GM19238 (cell line): ENCODE measurements around the gene GALR2.
A peak's percentile ranks its signal among the peaks of the same experiment; 100 is the strongest.
"Not testable (repeated sequence)": the region's sequence is repeated elsewhere in the genome, so short reads cannot be mapped to it uniquely, and the experiment has no call there.

Source experiments
- DNase-seq: peaks from one replicate; pipeline ENCODE4 v3.0.0; 2011; ENCODE audit warnings: low spot score; ENCODE audit not compliant: insufficient read length

GALR2 gene

GRCh38 chr17:76050538-76051467 is 23.8 kb upstream of the GALR2 start:
- DNase-seq, result no peak

- no peak for DNase-seq
Observed at GRCh38 chr17:76051561-76051960, 23.0 kb upstream of the GALR2 start.

DNA sequence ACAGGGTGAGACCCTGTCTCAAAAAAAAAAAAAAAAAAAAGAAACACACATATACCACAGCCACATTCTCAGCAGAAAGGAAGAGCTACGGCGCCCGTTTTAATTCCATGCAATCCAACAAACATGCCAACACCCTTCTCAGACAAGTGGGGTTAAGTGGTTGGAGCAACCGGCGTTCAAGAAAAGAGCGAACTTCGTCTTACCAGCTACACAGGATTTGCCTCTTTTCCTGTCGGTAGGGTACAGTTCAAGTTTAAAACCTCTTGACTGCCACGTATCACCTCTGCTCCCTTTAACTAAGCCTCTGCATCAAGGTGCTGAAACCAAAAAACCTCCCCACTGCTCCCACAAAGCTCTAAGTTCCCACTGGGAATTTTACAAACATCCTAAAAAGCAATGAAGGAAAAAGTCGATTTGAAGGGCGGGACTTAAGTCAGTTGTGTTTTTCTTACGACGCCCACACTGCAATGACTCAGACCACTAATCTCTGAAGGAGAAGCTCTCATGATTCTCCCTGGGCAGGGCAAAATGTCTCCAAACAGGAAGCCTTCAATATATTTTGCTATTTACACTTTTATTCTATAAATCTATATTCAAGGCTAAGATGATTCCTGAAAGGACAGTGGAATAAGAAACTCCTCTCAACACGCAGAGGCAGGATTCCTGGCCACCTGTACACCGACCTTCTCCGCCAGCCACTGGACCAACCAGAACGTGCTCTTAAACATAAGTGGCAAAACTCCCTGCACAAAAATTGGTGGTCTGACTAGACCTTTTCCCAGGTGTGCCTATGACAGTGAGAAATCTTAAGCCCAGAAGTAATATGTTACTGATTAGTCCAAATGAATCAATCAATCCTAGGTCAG is 21.1 kb upstream of the GALR2 start:
- DNase-seq, result no peak

GRCh38 chr17:76054112-76054476 is 20.5 kb upstream of the GALR2 start:
- no peak for DNase-seq

DNA sequence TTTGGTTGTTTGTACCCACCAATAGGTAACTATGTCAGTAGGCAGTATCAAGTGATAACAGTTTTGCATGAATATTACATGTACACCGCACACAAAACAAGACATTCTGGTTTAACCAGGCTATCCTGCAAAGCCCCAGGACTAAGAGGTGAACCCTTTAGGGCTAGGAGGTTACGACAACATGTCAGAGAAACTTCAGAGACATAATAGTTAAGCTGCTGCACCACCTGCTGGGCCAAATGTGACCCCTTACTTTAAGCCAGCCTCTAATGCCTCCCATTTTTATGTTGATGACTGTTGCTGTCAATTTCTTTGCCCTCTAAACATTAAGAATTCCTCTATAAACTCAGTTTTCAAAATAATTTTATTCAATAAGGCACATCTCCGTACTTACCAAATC is 17.7 kb upstream of the GALR2 start:
- no peak for DNase-seq

DNA sequence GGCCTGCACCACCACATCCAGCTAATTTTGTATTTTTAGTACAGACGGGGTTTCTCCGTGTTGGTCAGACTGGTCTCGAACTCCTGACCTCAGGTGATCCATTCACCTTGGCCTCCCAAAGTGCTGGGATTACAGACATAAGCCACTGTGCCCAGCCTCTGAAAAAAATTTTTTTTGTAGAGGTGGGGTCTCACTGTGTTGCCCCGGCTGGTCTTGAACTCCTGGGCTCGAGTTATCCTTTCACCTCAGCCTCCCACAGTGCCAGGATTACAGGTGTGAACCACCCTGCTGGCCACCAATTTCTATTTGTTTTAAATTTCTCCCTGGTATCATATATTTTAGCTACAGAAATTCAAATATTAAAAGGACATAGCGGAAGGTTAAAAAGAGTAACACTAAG is 16.3 kb upstream of the GALR2 start:
- DNase-seq, result not testable (repeated sequence)

- no peak for DNase-seq
Observed at GRCh38 chr17:76063875-76064546, 10.6 kb upstream of the GALR2 start.

DNA sequence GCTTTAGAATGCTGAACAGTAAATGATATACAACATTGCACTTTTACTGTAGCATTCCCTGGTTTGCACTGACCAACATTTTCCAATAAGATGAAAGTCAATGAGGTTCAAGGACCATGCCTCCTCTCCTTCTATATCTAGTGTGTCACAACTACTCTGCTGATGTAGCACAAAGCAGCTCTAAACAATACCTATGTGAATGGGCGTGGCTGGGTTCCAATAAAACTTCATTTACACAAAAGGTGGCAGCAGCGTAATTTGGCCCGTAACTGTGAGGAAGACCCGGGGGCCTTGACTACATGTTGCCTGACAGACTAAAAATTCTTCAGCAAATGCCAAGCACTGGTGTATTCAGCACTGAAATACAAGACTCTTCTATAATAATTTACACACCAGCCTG is 8.8 kb upstream of the GALR2 start:
- no peak for DNase-seq

- no peak for DNase-seq
Observed at GRCh38 chr17:76071531-76072147, 2.9 kb upstream of the GALR2 start.

DNA sequence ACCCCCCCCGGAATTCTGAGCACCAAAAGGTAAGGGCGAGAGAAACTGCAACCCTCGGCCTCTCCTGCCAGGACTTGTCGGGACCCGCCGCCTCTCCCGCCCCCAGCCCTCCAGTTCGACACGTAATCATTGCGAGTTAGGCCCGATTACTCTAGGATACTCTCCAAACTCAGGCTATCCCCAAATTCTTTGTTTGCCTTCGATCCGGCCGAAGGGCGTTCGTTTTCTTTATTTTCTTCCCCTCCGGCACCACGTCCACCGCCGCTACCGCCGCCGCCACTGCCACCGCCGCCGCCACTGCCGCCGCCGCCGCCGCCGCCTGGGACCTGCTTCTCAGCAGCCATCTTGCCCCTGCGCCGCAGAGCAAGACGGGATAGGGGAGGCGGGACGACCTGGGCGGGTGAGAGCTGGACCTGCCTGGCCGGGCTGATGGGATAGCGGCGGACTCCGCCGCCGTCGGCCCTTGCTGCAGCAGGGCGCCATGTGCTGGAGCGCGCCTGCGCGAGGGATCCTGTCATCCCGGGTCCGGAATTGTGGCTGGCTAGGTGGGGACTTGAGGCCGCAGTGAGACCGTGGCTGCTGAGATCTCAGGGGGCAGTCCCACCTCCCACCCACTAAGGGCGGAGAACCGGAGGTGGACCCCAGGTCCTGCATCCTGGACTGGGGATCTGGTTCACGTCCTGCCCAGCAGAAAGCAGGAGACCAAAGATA is 2.3 kb upstream of the GALR2 start, which contains the start of gene SRP68:
SRP68 (minus strand) TSS at position 370 of the 711 bp plus-strand sequence; CDS start at position 344, 26 bp downstream.
- DNase-seq, result peak; percentile 97

DNA sequence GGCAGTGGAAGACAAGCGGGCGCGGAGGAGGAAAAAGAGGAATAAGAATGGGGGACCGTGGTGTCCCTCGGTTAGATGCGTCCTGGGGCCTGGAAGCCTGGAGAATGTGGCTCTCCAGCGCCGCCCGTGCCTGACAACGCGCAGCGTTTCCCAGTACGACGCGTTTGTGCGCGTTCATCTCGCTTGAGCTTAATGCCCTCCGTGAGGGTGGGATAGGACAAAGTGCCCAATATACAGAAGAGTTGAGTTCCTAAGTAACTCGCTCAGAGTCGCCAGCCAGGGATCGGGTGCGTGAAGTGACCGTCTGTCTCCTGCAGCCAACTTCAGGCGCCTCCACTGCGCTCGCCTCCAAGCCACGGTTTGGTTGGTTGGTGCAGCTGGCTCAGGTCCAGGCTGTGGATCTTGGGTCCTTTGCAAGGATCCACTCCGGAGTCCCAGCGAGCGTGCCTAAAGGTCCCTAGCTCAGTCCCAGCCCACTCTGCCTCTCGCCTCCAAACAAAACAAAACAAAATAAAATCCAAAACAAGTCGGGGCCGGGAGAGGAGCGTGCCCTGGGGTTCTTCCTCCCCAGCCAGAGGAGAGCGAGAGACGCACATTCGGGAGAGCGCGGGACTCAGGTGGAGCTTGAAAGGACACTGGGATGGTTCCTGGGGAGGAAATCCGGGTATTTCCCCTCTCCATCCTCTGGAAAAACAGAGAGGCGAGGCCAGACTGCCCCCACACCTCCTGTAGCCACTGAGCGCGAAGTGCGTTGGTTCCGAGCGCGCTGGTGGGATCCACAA is 974 bp downstream of the GALR2 start:
- DNase-seq, result no peak

DNA sequence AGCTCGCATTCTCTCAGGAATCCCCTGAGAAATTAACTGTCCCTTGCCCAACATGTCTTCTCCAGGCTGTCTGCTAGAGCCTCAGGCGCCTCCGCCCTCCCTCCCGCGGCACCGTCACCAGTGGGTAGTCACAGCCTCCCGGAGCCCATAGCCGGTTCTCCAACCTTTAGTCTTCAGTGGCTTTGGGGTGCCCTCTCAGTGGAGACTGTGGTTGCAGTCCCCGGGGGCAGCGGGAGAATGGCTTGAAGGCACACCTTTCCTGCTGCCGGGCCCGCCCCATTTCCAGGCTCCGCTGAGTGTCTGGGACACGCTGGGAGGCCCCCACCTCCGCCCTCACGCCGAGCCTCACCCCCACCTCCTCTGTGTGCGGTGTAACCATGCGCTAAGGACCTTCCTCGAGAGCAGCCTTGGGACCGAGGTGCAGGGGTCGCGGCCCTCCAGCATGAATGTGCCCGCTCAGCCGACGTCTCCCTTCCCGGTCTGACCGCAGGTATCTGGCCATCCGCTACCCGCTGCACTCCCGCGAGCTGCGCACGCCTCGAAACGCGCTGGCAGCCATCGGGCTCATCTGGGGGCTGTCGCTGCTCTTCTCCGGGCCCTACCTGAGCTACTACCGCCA is 1.7 kb downstream of the GALR2 start:
- no peak for DNase-seq

DNA sequence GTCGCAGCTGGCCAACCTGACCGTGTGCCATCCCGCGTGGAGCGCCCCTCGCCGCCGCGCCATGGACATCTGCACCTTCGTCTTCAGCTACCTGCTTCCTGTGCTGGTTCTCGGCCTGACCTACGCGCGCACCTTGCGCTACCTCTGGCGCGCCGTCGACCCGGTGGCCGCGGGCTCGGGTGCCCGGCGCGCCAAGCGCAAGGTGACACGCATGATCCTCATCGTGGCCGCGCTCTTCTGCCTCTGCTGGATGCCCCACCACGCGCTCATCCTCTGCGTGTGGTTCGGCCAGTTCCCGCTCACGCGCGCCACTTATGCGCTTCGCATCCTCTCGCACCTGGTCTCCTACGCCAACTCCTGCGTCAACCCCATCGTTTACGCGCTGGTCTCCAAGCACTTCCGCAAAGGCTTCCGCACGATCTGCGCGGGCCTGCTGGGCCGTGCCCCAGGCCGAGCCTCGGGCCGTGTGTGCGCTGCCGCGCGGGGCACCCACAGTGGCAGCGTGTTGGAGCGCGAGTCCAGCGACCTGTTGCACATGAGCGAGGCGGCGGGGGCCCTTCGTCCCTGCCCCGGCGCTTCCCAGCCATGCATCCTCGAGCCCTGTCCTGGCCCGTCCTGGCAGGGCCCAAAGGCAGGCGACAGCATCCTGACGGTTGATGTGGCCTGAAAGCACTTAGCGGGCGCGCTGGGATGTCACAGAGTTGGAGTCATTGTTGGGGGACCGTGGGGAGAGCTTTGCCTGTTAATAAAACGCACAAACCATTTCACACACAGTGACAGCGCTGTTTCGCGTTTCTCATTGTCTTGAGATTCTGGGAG is 2.4 kb downstream of the GALR2 start:
- no peak for DNase-seq

DNA sequence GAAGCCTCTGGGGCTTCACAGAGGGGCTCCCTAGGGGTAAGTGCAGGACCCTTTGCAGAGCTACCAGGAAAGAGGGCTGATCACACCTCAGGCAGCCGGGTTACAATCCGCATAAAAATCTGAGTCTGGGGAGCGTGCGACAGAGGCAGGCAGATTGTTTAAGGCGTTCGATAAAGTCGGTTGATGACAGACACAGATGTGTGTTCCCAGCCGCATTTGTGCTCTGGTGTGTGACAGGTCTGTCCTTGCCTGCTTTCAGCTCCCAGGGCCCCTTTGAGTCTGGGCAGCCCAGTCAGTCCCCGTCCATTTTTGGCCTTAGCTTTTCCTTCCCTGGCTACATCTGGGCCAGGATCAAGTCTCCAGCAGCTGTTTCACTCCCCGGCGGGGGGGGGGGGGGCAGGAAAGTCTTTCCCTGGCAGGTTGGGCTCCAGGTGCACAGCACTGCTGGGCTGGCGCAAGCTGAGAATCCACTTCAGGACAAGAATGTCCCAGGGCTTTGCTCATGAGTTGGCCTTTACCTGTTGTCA is 3.1 kb downstream of the GALR2 start:
- DNase-seq, result no peak

DNA sequence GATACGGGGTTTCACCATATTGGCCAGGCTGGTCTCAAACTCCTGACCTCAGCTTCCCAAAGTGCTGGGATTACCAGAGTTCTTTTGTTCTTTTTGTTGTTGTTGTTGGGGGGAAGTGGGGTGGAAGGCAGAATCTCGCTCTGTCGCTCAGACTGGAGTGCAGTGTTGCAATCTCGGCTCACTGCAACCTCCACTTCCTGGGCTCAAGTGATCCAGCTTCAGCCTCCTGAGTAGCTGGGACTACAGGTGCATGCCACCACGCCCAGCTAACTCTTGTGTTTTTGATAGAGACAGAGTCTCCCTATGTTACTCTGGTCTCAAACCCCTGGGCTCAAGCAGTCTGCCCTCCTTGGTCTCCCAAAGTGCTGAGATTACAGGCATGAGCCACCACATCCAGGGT is 3.8 kb downstream of the GALR2 start:
- DNase-seq, result not testable (repeated sequence)

DNA sequence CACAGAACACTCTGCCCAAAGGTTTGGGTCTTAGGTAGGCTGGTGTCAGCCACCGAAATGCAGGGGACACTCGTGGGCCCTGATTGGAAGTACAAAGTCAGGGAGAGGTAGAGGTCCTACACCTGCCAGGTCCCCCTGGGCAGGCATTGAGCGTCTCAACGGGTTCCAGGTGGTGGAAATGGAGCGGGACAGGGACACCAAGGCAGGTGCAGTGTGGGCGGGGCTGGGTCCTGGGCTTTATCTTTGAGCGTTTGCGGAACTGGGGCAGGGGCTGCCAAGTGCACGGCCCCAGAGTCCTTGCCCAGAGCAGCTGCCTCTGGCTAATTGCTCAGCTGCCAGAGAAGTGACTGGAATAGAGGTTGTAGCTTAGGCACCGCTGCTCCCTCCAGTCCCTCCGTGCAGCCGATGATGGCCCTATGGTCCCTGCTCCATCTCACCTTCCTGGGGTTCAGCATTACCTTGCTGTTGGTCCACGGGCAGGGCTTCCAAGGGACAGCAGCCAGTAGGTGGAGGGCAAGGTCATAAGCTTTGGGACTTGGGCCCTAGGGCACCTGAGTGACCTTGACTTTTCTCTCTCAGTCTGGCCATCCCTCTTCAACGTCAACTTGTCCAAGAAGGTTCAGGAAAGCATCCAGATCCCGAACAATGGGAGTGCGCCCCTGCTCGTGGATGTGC is 4.4 kb downstream of the GALR2 start, which contains the start of gene ZACN:
ZACN (plus strand) TSS at position 323 of the 675 bp plus-strand sequence; CDS start at position 406, 83 bp downstream.
- DNase-seq, result no peak

DNA sequence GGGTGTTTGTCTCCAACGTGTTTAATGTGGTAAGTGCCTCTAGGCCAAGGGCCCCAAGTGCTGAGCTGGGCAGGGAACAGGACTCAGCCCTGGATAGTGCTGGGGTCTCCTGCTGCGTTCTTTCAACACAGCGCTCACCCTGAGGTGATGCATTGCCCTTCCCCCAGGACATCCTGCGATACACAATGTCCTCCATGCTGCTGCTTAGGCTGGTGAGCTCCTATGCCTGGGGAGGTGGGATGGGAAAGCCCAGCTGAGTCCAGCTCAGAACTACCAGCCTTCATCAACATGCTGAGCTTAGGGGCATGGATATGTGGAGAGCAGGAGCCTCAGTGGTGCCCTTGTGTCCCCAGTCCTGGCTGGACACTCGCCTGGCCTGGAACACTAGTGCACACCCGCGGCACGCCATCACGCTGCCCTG is 5.0 kb downstream of the GALR2 start:
- DNase-seq, result no peak
